Measurements from ENCODE around the gene OCEL1.
A peak's percentile ranks its signal among the peaks of the same experiment; 100 is the strongest.
"Not testable (repeated sequence)": the region's sequence is repeated elsewhere in the genome, so short reads cannot be mapped to it uniquely, and the experiment has no call there.

The OCEL1 gene, protein sequence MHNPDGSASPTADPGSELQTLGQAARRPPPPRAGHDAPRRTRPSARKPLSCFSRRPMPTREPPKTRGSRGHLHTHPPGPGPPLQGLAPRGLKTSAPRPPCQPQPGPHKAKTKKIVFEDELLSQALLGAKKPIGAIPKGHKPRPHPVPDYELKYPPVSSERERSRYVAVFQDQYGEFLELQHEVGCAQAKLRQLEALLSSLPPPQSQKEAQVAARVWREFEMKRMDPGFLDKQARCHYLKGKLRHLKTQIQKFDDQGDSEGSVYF

DNA sequence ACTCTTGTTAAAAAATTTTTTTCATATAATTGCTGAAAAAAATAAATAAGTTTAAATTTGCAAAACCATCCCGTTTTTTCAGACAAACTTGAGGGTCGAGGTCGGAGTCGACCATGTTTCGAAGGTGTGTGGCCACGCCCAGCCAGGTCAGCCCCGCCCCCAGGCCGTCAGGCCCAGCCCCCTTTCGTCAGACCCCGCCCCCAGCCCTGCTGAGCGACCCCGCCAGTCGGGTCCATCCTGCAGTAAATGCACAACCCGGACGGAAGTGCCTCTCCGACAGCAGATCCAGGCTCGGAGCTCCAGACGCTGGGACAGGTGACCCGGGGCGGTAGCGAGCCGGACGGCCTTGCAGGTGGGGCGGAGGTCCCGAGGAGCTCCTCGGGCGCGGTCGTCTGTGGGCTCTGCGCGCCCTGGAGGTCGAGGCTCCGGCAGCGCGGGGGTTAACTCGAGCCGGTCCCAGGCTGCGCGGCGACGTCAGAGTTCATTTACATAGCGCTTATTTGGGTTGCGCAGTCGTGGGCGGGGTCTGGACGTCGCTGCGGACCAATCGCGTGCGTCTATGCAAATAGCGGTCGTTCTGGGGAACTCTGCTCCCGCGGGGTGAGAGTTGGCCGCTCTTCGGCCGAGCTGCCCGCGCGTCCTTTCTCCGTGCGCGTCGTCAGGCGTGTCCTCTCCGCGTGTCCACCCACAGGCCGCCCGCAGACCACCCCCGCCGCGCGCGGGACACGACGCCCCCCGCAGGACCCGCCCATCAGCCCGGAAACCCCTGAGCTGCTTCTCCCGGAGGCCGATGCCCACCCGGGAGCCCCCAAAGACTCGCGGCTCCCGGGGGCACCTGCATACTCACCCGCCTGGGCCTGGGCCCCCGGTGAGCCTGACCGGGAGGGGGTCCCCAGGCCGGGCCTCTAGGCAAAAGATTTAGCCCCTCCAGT lies at the start of gene OCEL1:
Gene OCEL1, plus strand, starts transcription at position 225 of the 932 bp plus-strand sequence. Its CDS starts 22 bp downstream, at position 247.
- DNase-seq (ENCODE audit: low spot score) (peak; percentile 97), FAIRE-seq (peak; percentile 82)

DNA sequence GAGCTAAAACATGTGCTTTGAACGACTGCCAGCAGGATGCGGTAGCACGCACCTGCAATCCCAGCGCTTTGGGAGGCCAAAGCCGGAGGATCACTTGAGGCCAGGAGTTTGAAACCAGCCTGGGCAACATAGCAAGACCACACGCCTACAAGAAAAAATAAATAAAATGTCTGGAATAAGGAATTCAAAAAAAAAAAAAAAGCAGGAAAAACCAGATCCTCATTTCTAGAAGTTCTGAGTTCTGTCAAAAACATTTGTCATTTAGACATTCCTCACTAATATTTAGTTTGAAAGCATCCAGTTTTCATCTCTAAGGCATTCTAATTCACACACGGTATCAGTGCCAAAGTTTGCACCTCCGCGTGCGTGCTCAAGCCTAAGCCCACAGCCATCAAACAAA lies 47.7 kb upstream of the OCEL1 start:
- DNase-seq (ENCODE audit: low spot score), result no peak
- no peak for FAIRE-seq

DNA sequence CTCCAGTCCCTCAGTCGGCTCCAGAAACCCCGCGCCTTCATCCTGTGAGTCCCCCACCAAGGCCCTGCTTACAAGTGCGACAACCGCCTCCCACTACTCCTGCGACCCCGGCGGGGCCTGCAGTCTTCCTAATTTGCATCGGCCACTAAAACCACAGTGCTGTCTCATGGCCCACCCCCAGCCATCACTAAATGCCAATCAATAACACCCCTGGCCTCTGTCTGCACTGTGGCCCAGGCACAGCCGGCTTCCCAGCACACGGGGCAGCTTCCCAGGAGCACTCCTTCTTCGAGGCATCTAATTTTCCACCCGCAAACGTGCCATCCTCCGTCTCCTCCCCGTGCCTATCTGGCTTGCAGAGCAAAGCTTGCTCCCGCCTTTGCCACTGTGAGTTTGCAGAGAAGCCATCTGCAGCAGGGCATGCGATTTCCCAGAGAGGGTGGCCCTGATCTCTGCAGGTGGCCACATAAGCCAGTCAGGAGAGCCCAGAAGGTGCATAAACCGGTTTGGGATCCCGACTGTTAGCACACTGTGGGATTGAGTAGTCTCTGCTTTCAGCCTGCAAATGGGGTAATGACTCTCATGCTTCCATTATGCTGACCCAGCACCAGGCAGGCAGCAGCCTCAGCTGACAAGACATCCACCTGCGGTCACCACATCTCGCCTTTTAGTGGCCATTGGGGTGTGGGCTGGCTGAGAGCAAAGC lies 44.9 kb upstream of the OCEL1 start:
- no peak for DNase-seq (ENCODE audit: low spot score)
- FAIRE-seq, result no peak

DNA sequence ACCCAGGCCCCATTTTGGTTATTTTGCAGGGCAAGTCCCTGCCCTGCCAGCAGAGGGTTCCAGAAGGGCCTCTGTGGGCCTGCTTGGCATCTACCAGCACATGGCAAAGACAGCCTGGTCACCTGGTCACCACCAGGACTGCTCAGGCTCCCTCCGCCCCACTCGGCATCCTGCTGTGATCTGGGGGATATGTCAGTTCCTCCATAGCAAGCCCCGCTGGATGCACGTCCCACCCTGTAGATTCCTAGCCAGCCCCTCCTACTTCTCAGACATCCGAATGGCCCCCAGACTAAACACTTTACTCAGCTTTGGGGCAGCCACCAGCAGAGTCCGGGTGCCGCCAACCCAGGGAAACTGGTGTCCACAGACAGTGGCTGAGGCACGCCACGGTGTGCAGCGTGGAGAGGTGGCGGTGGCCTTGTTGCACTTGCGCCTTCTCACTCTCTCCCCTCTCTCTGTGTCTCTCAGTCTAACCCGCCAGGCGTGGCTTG lies 42.7 kb upstream of the OCEL1 start:
- DNase-seq (ENCODE audit: low spot score) (no peak), FAIRE-seq (no peak)

DNA sequence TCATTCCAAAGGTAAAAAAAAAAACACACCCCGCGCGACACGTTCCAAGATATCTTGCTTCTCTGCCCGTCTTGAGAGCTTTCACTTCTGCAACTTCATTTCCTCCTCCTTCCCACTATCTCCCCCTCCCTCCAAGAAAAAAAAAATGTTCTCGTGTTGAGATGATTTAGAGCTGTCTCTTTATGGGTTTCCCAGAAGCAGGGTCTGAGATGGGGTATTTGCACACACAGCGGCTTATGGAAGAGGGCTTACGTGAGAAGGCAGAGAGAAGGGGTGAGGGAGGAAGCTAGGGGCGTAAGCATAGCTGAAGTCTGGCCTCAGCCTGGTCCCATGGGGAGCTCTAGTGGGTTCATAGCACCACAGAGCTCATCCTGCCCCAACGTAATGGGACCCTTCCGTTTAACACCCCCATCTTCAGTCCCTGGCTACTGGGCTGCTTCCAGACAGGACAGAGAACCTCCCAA lies 42.1 kb upstream of the OCEL1 start:
- no peak for FAIRE-seq
- DNase-seq (ENCODE audit: low spot score), result no peak

DNA sequence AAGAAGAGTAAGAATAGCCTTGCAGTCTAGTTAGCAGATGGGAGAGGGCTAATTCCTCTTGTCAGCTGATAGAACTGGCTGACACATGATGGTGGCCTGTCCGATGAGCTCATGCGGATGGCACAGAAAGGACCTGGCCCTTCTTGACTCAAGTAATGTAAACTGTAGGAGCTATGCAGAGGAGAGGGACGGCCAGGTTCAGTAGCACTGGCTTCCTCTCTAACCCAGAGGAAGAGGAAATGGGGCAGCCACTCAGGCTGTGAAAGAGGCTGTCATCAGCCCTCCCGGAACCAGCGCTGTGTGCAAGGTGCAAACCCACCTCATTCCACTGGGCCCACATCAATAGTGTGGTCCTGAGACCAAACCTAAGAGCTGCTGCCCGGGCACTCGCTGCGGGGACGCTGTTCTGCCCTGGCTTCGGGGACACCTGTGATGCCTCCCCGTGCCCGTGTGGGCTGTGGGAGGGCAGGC lies 41.6 kb upstream of the OCEL1 start:
- DNase-seq (ENCODE audit: low spot score), result no peak

DNA sequence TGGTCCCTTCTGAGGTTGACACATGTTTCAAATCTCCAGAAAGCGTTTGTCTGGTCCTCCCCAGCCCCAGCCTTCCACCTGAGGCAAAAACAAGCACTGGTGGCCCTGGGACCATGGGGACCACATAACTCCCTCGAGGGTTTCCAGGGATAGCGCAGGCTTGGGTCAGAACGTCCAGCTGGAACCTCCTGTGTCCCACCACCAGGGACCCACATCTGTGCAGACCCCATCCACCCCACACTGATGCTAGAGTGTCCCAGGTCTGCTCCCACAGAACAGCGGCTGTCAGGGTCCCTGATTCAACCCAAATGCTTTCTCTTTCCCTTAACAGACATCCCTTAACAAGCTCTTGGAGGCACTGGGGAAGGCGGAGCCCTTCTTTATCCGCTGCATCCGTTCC lies 40.4 kb upstream of the OCEL1 start:
- no peak for DNase-seq (ENCODE audit: low spot score)
- no peak for FAIRE-seq

More for the DNA sequence above, 41.6 kb upstream of the OCEL1 start:
- FAIRE-seq, result no peak

DNA sequence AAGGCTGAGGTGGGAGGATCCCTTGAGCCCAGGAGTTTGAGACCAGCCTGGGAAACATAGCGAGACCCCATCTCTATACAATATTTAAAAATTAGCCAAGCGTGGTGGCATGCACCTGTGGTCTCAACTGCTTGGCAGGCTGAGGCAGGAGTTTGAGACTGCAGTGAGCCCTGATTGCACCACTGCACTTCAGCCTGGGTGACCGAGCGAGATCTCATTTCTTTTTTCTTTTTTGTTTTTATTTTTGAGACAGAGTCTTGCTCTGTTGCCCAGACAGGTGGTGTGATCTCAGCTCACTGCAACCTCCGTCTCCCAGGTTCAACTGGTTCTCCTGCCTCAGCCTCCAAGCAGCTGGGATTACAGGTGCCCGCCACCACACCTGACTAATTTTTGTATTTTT lies 34.3 kb upstream of the OCEL1 start:
- FAIRE-seq; DNase-seq (ENCODE audit: low spot score): not testable (repeated sequence)

DNA sequence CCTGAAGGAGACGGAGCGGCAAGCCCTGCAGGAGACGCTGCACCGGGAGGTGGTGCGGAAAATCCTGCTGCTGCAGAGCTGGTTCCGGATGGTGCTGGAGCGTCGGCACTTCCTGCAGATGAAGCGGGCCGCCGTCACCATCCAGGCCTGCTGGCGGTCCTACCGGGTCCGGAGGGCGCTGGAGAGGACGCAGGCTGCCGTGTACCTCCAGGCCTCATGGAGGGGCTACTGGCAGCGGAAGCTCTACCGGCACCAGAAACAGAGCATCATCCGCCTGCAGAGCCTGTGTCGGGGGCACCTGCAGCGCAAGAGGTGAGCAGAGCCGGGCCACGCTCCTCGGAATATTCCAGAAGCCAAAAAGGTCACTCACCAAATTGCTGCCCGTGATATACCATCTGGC lies 33.3 kb upstream of the OCEL1 start:
- DNase-seq (ENCODE audit: low spot score), result no peak
- FAIRE-seq, result no peak

DNA sequence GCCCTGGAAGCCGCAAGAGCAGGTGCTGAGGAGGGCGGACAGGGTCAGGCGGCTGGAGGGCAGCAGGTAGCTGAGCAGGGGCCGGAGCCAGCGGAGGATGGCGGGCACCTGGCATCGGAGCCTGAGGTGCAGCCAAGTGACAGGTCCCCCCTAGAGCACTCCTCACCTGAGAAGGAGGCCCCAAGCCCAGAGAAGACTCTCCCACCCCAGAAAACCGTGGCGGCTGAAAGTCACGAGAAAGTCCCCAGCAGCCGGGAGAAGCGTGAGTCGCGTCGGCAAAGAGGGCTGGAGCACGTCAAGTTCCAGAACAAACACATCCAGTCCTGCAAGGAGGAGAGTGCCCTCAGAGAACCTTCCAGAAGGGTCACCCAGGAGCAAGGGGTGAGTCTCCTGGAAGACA lies 31.4 kb upstream of the OCEL1 start:
- FAIRE-seq (no peak), DNase-seq (ENCODE audit: low spot score) (no peak)

DNA sequence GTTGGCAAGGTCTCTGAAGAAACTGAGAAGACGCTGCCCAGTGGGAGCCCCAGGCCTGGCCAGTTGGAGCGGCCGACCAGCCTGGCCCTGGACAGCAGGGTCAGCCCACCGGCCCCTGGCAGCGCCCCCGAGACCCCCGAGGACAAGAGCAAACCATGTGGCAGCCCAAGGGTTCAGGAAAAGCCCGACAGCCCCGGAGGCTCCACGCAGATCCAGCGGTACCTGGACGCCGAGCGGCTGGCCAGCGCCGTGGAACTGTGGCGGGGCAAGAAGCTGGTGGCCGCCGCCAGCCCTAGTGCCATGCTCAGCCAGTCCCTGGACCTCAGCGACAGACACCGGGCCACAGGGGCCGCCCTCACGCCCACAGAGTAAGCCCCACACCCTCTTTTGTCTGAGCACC lies 30.9 kb upstream of the OCEL1 start:
- no peak for FAIRE-seq

DNA sequence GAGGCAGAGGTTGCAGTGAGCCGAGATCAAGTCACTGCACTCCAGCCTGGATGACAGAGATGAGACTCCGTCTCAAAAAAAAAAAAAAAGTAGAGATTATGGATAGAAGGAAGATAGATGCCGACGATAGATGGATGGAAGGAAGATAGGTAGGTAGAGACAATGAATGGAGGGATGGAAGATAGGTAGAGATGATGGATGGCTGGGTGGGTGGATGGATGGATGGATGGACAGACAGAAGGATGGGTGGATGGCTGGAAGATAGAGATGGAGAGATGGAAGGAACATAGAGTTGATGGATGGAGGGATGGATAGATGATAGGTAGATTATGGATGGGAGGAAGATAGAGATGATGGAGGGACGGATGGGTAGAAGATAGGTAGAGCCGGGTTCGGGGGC lies 29.4 kb upstream of the OCEL1 start:
- no peak for FAIRE-seq
- no peak for DNase-seq (ENCODE audit: low spot score)

More for the DNA sequence above, 30.9 kb upstream of the OCEL1 start:
- DNase-seq (ENCODE audit: low spot score), result no peak

DNA sequence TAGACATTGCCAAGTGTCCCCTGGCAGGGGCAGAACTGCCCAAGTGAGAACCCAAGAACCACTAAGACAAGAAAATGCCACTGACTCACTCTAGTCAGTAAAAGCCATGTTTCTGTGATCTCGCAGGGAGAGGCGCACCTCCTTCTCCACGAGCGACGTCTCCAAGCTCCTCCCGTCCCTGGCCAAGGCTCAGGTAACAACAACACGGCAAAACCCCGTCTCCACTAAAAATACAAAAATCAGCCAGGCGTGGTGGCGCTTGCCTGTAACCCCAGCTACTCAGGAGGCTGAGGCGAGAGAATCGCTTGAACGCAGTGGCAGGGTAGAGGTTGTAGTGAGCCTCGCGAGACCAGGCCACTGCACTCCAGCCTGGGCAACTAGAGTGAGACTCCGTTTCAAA lies 28.4 kb upstream of the OCEL1 start:
- DNase-seq (ENCODE audit: low spot score), result no peak
- no peak for FAIRE-seq

DNA sequence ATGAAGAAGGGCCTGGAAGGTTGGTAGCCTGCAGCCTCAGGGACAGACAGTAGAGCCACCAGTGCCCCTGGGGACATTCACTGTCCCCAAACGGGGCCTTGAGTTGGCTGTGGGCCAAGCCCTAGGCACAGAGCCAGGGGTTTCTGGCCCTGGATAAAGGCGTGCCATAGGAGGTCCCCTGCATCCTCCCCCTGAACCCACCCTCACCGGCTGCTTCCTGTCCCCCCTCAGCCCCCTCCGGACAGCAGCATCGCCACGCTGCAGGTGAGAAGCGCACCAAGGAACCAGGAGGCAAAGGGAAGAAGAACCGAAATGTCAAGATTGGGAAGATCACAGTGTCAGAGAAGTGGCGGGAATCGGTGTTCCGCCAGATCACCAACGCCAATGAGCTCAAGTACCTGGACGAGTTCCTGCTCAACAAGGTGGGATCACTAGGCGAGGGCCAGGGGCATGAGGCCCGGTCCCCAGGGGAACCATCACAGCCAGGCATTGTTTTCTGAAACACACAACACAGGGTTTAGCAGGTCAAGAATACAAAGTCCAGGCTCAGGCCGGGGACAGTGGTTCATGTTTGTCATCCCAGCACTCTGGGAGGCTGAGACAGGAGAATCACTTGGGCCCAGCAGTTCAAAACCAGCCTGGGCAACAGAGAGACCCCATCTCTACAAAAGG lies 25.5 kb upstream of the OCEL1 start:
- FAIRE-seq (no peak), DNase-seq (ENCODE audit: low spot score) (no peak)

DNA sequence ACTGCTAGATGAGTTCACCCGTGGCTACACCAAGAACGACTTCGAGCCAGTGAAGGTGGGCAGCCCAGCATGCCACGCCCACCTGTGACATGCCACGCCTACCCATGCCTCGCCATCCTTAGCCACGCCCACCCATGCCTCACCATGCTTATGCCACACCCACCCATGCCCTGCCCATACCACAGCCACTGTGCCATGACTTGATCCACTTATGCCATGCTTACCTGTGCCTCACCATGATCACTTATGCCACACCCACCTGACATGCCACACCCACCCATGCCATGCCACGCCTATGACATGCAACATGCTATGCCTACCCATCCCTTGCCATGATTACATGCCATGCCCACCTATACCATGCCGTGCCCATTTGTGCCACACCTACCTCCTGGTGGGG lies 23.8 kb upstream of the OCEL1 start:
- DNase-seq (ENCODE audit: low spot score), result no peak
- FAIRE-seq, result no peak

DNA sequence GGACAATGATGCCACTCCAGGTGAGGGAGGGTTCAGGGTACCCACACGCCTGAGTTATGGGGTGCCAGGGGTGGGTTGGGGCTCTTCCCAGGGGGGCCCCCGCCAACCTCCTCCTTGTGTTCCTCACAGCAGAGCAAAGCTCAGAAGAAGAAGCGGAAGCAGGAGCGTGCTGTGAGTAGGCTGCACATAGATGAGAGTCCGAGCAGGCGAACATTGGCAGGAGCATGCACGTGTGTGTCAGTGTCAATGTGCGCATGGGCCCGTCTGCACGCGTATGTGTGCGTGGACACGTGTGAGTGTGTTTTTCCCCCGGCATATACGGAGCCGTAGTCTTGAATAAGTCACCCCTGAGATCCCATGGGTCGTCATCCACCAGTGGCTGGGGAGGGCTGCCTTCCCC lies 23.3 kb upstream of the OCEL1 start:
- DNase-seq (ENCODE audit: low spot score), result no peak
- no peak for FAIRE-seq

DNA sequence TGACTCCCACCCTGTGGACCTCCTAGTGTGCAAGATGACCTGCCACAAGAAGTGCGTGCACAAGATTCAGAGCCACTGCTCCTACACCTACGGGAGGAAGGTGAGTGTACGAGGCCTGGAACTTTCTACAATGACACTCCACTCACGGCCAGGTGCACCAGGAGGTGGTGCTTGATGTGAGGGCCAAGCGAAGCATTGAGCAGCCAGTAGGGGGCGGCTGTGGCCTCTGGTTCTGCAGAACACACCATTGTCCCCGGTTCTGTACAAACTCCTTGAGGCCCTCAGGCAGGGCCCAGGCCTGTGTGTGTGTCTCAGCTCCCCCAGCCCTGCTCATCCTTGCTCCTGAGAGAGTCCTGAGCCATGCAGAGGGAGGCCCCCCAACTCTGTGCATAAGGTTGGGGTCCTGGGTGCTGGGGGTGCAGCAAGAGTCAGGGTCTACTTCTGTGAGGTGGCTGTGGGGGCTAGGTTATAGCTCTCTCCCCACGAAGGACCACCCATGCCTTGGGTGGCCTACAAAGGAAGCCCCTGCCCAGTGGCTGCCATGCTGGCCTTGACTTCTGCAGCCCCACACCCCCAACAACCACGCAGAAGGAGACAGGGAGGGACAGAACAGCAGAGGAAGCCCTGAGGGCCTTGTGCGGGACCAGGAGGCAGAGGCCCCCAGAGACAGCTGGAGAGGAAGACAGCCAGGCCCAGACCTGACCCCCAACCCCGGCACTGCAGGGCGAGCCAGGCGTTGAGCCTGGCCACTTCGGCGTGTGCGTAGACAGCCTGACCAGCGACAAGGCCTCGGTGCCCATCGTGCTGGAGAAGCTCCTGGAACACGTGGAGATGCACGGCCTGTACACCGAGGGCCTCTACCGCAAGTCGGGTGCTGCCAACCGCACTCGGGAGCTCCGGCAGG lies 20.5 kb upstream of the OCEL1 start:
- DNase-seq (ENCODE audit: low spot score) (peak; percentile 18), FAIRE-seq (no peak)

DNA sequence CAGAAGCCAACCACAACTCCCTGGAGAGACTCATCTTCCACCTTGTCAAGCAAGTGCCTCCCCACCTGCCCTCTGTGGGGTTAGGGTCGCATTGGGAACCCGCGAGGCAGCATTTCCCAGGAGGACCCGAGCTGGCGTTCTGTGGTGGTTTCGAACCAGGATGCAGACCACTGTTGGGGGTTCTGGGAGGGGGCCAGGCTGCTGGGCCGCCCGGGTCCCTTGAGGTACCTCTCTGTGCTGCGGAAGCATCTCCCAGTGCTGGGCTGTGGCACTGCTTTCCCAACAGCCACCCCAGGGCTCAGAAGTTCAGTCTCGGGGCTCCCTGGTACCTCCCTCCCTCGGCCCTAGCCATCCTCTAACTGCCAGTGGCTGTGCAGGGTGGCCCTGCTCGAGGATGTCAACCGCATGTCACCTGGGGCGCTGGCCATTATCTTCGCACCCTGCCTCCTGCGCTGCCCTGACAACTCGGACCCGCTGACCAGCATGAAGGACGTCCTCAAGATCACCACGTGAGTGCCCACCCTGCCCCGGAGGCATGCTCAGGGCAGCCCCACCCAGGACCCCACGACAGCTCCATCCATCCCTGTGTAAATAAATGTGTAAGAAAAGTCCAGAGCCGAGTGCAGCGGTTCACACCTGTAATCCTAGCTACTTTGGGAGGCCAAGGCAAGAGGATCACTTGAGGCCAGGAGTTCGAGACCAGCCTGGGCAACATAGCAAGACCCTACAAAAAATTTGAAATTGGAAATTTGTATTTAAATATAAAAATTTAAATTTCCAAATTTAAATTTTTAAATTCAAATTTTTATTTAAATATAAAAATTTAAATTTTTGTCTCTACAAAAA lies 19.1 kb upstream of the OCEL1 start:
- FAIRE-seq (no peak), DNase-seq (ENCODE audit: low spot score) (no peak)

Data from RCC 7860 (cell line).